Measurements from ENCODE around the gene ZBTB20.

- no peak for TF ChIP-seq CTCF (IDR thresholded peaks at IDR 0.05)
- TF ChIP-seq POLR2A (IDR thresholded peaks at IDR 0.05): no peak
These were observed 678.0 kb downstream of the ZBTB20 start for GRCh38 chr3:114469070-114469469.
